Measurements from ENCODE around the gene PER3. TPM values are rescaled to one million over a fixed set of nuclear protein-coding genes. Genes with fewer than 3 reads are reported as not detected.

The PER3 gene
- total and polyA plus RNA-seq, 2 of the 8 experiments (the other 6 are each of a cell fraction or from before 2014, with no cell fraction given), result 8.3 to 9.3 TPM

GRCh38 chr1:7747605-7748004 lies 36.5 kb upstream of the PER3 start:
- POLR2A ChIA-PET (ENCODE audit: partially characterized antibody), result no interaction called here
- H3K36me3 ChIP-seq (ENCODE audit: control insufficient read depth in 2 of 4, insufficient read depth in 4 of 4, low read length in 3 of 4), result peaks cover 0 to 3% (median 0%) of the 10 kb centered on the region in 4 experiments; a peak in 1 of 8 replicates

More at GRCh38 chr1:7747605-7748004, 36.5 kb upstream of the PER3 start:
- DNase-seq (ENCODE audit: low read depth in 1 of 2, low spot score in 2 of 2), result peak in 1 of 2 experiments; percentile 2
- H3K4me1 ChIP-seq (replicated peaks in 1 of 4; ENCODE audit: control insufficient read depth in 3 of 4, insufficient read depth in 4 of 4, low read length in 3 of 4), result peaks cover 2 to 7% (median 4%) of the 10 kb centered on the region in 4 experiments; a peak in 5 of 7 replicates
- CTCF ChIA-PET (ENCODE audit: partially characterized antibody), result interaction anchor here (1.4 to 11.7 kb wide), 2 partner anchors 8 to 79 kb away, joined by 4 to 554 read pairs; no protein-coding TSS in a partner anchor
- H2BK12ac ChIP-seq (ENCODE audit: low read depth, low read length), result no peak overlapping the region
- H3K4me2 ChIP-seq (ENCODE audit: insufficient read depth in 1 of 2, low read depth in 2 of 2, low read length in 2 of 2), result no peak overlapping the region
- H3K9ac ChIP-seq (replicated peaks in 1 of 4; ENCODE audit: extremely low read depth in 1 of 4, low read depth in 3 of 4, low read length in 3 of 4), result no peak overlapping the region
- no peak overlapping the region for H3K27ac ChIP-seq (ENCODE audit: low read depth, low read length)
- H4K5ac ChIP-seq (ENCODE audit: insufficient read length, low read depth, low read length), result no peak overlapping the region
- H3K9me3 ChIP-seq (ENCODE audit: insufficient read depth in 2 of 2, low read depth in 1 of 2, low read length in 1 of 2), result no peaks in the 10 kb centered on the region
- H3K79me2 ChIP-seq (ENCODE audit: control insufficient read depth in 1 of 2, insufficient read depth in 2 of 2, low read length in 2 of 2), result no peaks in the 10 kb centered on the region
- H2BK5ac ChIP-seq (ENCODE audit: low read depth, low read length), result no peak overlapping the region
- no peak for FAIRE-seq
- H4K20me1 ChIP-seq (replicated peaks in 1 of 2; ENCODE audit: control insufficient read depth in 1 of 2, insufficient read depth in 2 of 2, low read length in 2 of 2), result no peaks in the 10 kb centered on the region
- H3K56ac ChIP-seq (replicated peaks; ENCODE audit: insufficient read length, low read depth, low read length), result no peak overlapping the region
- no peak overlapping the region for H3K4ac ChIP-seq (replicated peaks; ENCODE audit: insufficient read length, low read depth, low read length)
- 91% methylated on average over 5 of the region's 5 CpGs; no CpG with 5 or more reads in 1 of the 2 experiments for WGBS, 2 experiments (ENCODE audit: extremely low coverage in 1 of 2, insufficient coverage in 1 of 2, insufficient read length in 1 of 2, insufficient replicate concordance in 2 of 2, low coverage in 1 of 2, low lambda C conversion rate in 2 of 2, missing lambda C conversion rate in 1 of 2)
- no peak overlapping the region for H2AFZ ChIP-seq (ENCODE audit: low read length)
- H3K27me3 ChIP-seq (replicated peaks in 1 of 4; ENCODE audit: control insufficient read depth in 3 of 4, extremely low read depth in 1 of 4, insufficient read depth in 3 of 4, low read length in 3 of 4), result no peaks in the 10 kb centered on the region
- no peaks in the 10 kb centered on the region for H3K79me1 ChIP-seq (ENCODE audit: low read depth, low read length)
- H4K8ac ChIP-seq (ENCODE audit: extremely low read depth, insufficient read depth, low read length), result no peak overlapping the region
- H3K4me3 ChIP-seq (ENCODE audit: extremely low read depth in 1 of 4, insufficient read depth in 2 of 4, low read depth in 3 of 4, low read length in 4 of 4), result no peak overlapping the region
- H3K23me2 ChIP-seq (ENCODE audit: low read depth, low read length), result no peaks in the 10 kb centered on the region; the same call in 1 of the 2 replicates
- no peak overlapping the region for H2BK20ac ChIP-seq (ENCODE audit: low read length)
- H3K23ac ChIP-seq (ENCODE audit: insufficient read length), result no peak overlapping the region
- H2AK5ac ChIP-seq (ENCODE audit: low read depth, low read length), result no peak overlapping the region
- no peak overlapping the region for H4K91ac ChIP-seq (replicated peaks; ENCODE audit: insufficient read length, low read length)
- H3K14ac ChIP-seq (ENCODE audit: insufficient read length), result no peak overlapping the region
- H2BK15ac ChIP-seq (ENCODE audit: low read length), result no peak overlapping the region
- H2BK120ac ChIP-seq (replicated peaks; ENCODE audit: low read depth, low read length), result no peak overlapping the region
- no peak overlapping the region for H3K18ac ChIP-seq (ENCODE audit: extremely low read depth, low read length)
- TF ChIP-seq SIRT6 (IDR thresholded peaks at IDR 0.05; ENCODE audit: low read length), result no peak
- no peak for TF ChIP-seq POU5F1 (IDR thresholded peaks at IDR 0.05; ENCODE audit: low read depth, low read length)
- TF ChIP-seq EP300 (IDR thresholded peaks at IDR 0.05; ENCODE audit: borderline replicate concordance in 1 of 2, low read depth in 2 of 2, low read length in 2 of 2), result no peak

Data from H1 (cell line).